GM12801 (cell line): Measurements from ENCODE around the gene CNTNAP1.

Experiments used
- CTCF ChIP-seq: IDR thresholded peaks from one replicate; pipeline ENCODE4 v1.5.1; 2011; ENCODE audit warnings: control low read depth; ENCODE audit not compliant: insufficient read length; ENCODE audit errors: extremely low read depth

Gene CNTNAP1

GRCh38 chr17:42748908-42749798 lies 66.8 kb downstream of the CNTNAP1 start:
- no peak for TF ChIP-seq CTCF
